Upper lobe of left lung (tissue), 6 donors: ENCODE measurements around the gene HOXC5. TPM values are rescaled to one million over a fixed set of nuclear protein-coding genes. Genes with fewer than 3 reads are reported as not detected.

Experiments used
- ATAC-seq, 2 donors: fragments of 200-7000 bp; cut with Tn5 transposase; one replicate each; pipeline ENCODE4 v1.9.1; 2022; ENCODE audit warnings: mild to moderate bottlenecking in 2 of 2, moderate library complexity in 2 of 2; ENCODE audit not compliant: low FRiP score in 2 of 2
- DNase-seq, 2 donors: peaks; one replicate each; pipeline ENCODE4 v3.0.0-alpha.2; 2019 to 2020
- H3K27ac ChIP-seq, 4 donors: fragments of 200-600 bp; sonication (generic); one replicate each; pipeline ENCODE4 v1.5.1; 2016 to 2019
- H3K27me3 ChIP-seq, 4 donors: fragments of 200-600 bp; sonication (generic); one replicate each; pipeline ENCODE4 v1.5.1; 2017 to 2019
- H3K36me3 ChIP-seq, 4 donors: fragments of 200-600 bp; sonication (generic); one replicate each; pipeline ENCODE4 v1.5.1; 2016 to 2019
- H3K4me1 ChIP-seq, 4 donors: fragments of 200-600 bp; sonication (generic); one replicate each; pipeline ENCODE4 v1.5.1; 2018 to 2019
- H3K4me3 ChIP-seq, 4 donors: fragments of 200-600 bp; sonication (generic); one replicate each; pipeline ENCODE4 v1.5.1; 2017 to 2019; ENCODE audit warnings: mild to moderate bottlenecking in 2 of 4, moderate library complexity in 1 of 4
- H3K9me3 ChIP-seq, 4 donors: fragments of 200-600 bp; sonication (generic); one replicate each; pipeline ENCODE4 v1.5.1; 2018 to 2019
- CTCF ChIP-seq, 6 experiments: fragments of 450-650 bp in 4 of 6; fragments of 200-600 bp in 2 of 6; sonication (generic) in 2 of 6; IDR thresholded peaks; one replicate each; pipeline ENCODE4 v1.5.1; 2016 to 2019; ENCODE audit warnings: antibody characterized with exemption in 6 of 6
- EP300 ChIP-seq, 4 donors: sonication (generic); formaldehyde crosslinking; IDR thresholded peaks; one replicate each; pipeline ENCODE4 v1.5.1; 2017; ENCODE audit warnings: antibody characterized with exemption in 4 of 4, control low read depth in 2 of 4
- POLR2A ChIP-seq, 4 donors: fragments of 450-650 bp; IDR thresholded peaks; one replicate each; pipeline ENCODE4 v1.5.1; 2016 to 2017; ENCODE audit warnings: antibody characterized with exemption in 4 of 4, mild to moderate bottlenecking in 2 of 4
- POLR2AphosphoS5 ChIP-seq, 2 donors: sonication (generic); formaldehyde crosslinking; IDR thresholded peaks; one replicate each; pipeline ENCODE4 v1.5.1; 2017; ENCODE audit warnings: antibody characterized with exemption in 2 of 2
- WGBS, 2 donors: methylation state at CpG; one replicate each; pipeline ENCODE4 v1.1.5; 2017 to 2018; 5-methylcytosine and 5-hydroxymethylcytosine counted together
- total RNA-seq, 6 donors: library from RNA; depleted of rRNA in 4 of 6; stranded (reverse); fragments of >200 nt in 4 of 6; gene quantifications; one replicate each; pipeline versions ENCODE4 v1.1.0 to v1.2.1, GENCODE V29; 2016 to 2021
- donor health status: DM: no; HTN: no; CAD: no; lungs with moderate emphysema.
- donor health status: DM: no; HTN: yes; CAD: no; lungs with severe emphysema.

HOXC5 gene
- total RNA-seq, 6 donors from 2014 or later, result 0.11 to 0.22 (median 0.17) TPM; not detected in 3

- no peak overlapping the region for H3K27ac ChIP-seq
- no peak overlapping the region for H3K4me3 ChIP-seq
- DNase-seq (no peak), ATAC-seq (no peak)
- no peaks in the 10 kb centered on the region for H3K36me3 ChIP-seq
- H3K4me1 ChIP-seq, result no peaks in the 10 kb centered on the region
- H3K27me3 ChIP-seq, result peaks cover 0 to 4% (median 0%) of the 10 kb centered on the region in 4 donors
- H3K9me3 ChIP-seq, result no peaks in the 10 kb centered on the region
- no peak for TF ChIP-seq POLR2AphosphoS5 (IDR thresholded peaks at IDR 0.05)
- TF ChIP-seq CTCF (IDR thresholded peaks at IDR 0.05), result no peak
- TF ChIP-seq POLR2A (IDR thresholded peaks at IDR 0.05), result no peak
- TF ChIP-seq EP300 (IDR thresholded peaks at IDR 0.05), result no peak
Measured at GRCh38 chr12:54065677-54066076, 32.8 kb downstream of the HOXC5 start.

- no peak for TF ChIP-seq CTCF (IDR thresholded peaks at IDR 0.05)
- no peak for TF ChIP-seq POLR2AphosphoS5 (IDR thresholded peaks at IDR 0.05)
- TF ChIP-seq POLR2A (IDR thresholded peaks at IDR 0.05), result no peak
- TF ChIP-seq EP300 (IDR thresholded peaks at IDR 0.05), result no peak
- Histone ChIP-seq H3K36me3 (no peaks in the 10 kb centered on the region), H3K4me3 (no peak overlapping the region), H3K27ac (no peak overlapping the region), H3K9me3 (no peaks in the 10 kb centered on the region), H3K4me1 (no peaks in the 10 kb centered on the region), H3K27me3 (no peaks in the 10 kb centered on the region)
- ATAC-seq (no peak), DNase-seq (no peak)
- WGBS, 2 donors, result 77 to 86% methylated on average over 1 of the region's 1 CpG
Measured at GRCh38 chr12:54066408-54066807, 33.6 kb downstream of the HOXC5 start.

- Histone ChIP-seq H3K36me3 (no peaks in the 10 kb centered on the region), H3K27ac (no peak overlapping the region), H3K4me1 (no peaks in the 10 kb centered on the region), H3K9me3 (no peaks in the 10 kb centered on the region), H3K27me3 (no peaks in the 10 kb centered on the region), H3K4me3 (no peak overlapping the region)
- ATAC-seq (no peak), DNase-seq (no peak)
- no peak for TF ChIP-seq CTCF (IDR thresholded peaks at IDR 0.05)
- no peak for TF ChIP-seq POLR2AphosphoS5 (IDR thresholded peaks at IDR 0.05)
- 93 to 98% methylated on average over 4 of the region's 4 CpGs for WGBS, 2 donors
Measured at GRCh38 chr12:54068418-54069070, 35.7 kb downstream of the HOXC5 start.

- Histone ChIP-seq H3K27ac (no peak overlapping the region), H3K27me3 (no peaks in the 10 kb centered on the region), H3K36me3 (no peaks in the 10 kb centered on the region), H3K4me3 (no peak overlapping the region), H3K9me3 (no peaks in the 10 kb centered on the region), H3K4me1 (no peaks in the 10 kb centered on the region)
- no peak for DNase-seq
- no peak for ATAC-seq
- TF ChIP-seq POLR2A (IDR thresholded peaks at IDR 0.05) (no peak), CTCF (IDR thresholded peaks at IDR 0.05) (no peak), POLR2AphosphoS5 (IDR thresholded peaks at IDR 0.05) (no peak), EP300 (IDR thresholded peaks at IDR 0.05) (no peak)
- 33 to 57% methylated on average over 1 of the region's 1 CpG for WGBS, 2 donors
Measured at GRCh38 chr12:54071942-54072341, 39.1 kb downstream of the HOXC5 start.

- Histone ChIP-seq H3K4me3 (no peak overlapping the region), H3K27me3 (no peaks in the 10 kb centered on the region), H3K27ac (no peak overlapping the region), H3K9me3 (no peaks in the 10 kb centered on the region), H3K36me3 (no peaks in the 10 kb centered on the region), H3K4me1 (no peaks in the 10 kb centered on the region)
- WGBS, 2 donors, result 64 to 74% methylated on average over 6 of the region's 6 CpGs
- ATAC-seq (no peak), DNase-seq (no peak)
- TF ChIP-seq CTCF (IDR thresholded peaks at IDR 0.05) (no peak), POLR2AphosphoS5 (IDR thresholded peaks at IDR 0.05) (no peak), EP300 (IDR thresholded peaks at IDR 0.05) (no peak), POLR2A (IDR thresholded peaks at IDR 0.05) (no peak)
Measured at GRCh38 chr12:54074308-54074707, 41.5 kb downstream of the HOXC5 start.
